ENCODE measurements around the gene ADAMTS12.

DNA sequence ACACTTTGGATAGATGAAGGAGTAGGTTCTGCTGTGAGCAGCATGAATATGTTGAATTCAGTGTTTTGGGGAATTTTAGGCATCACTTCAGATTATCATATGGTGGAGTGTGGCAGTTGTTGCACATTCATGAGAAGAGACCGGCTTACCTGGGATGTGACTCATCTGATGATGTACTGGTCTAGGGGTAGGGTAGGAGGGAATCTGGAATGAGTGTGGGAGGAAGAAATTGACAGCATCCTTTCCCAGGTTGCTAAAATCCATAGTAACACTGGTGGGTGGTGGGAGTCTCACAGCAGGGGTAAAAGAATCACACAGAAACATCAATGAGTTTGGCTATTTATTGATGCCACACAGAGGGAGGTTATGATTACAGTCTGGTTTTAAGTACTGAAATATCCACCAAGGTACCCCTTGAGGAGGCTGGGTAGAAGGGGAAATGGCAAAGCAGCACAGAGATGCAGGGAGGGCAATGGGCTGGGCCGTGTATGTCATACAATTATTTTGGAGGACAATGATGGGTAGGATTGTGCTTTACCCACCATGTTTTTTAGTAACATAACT is 368.5 kb downstream of the ADAMTS12 start:
- TF ChIP-seq EZH2 (IDR thresholded peaks at IDR 0.05; ENCODE audit: low read depth, unreplicated experiment) (no peak), EZH2phosphoT487 (IDR thresholded peaks at IDR 0.05; ENCODE audit: unreplicated experiment) (no peak)
- TF ChIP-seq, protein P1, sequence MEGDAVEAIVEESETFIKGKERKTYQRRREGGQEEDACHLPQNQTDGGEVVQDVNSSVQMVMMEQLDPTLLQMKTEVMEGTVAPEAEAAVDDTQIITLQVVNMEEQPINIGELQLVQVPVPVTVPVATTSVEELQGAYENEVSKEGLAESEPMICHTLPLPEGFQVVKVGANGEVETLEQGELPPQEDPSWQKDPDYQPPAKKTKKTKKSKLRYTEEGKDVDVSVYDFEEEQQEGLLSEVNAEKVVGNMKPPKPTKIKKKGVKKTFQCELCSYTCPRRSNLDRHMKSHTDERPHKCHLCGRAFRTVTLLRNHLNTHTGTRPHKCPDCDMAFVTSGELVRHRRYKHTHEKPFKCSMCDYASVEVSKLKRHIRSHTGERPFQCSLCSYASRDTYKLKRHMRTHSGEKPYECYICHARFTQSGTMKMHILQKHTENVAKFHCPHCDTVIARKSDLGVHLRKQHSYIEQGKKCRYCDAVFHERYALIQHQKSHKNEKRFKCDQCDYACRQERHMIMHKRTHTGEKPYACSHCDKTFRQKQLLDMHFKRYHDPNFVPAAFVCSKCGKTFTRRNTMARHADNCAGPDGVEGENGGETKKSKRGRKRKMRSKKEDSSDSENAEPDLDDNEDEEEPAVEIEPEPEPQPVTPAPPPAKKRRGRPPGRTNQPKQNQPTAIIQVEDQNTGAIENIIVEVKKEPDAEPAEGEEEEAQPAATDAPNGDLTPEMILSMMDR (conservative IDR thresholded peaks at IDR 0.05; ENCODE audit: low read depth in 2 of 2), result no peak

Measured in GM23338 (cell line).